H9 (cell line): ENCODE measurements around the gene FAAH. TPM values are rescaled to one million over a fixed set of nuclear protein-coding genes. Genes with fewer than 3 reads are reported as not detected.

Source experiments
- DNase-seq: peaks from one replicate; pipeline ENCODE4 v3.0.0-alpha.2; 2017
- H2AFZ ChIP-seq: one replicate; pipeline ENCODE4 v1.6.1; 2013; ENCODE audit warnings: mild to moderate bottlenecking, low read length, control low read depth, moderate library complexity
- H2AK5ac ChIP-seq: 2 replicates; pipeline ENCODE4 v1.6.1; 2013; ENCODE audit warnings: low read length, control low read depth, mixed read lengths; ENCODE audit not compliant: insufficient read length
- H2BK120ac ChIP-seq: one replicate; pipeline ENCODE4 v1.6.1; 2013; ENCODE audit warnings: low read depth, mild to moderate bottlenecking, low read length, control low read depth, inconsistent platforms; ENCODE audit not compliant: poor library complexity, severe bottlenecking
- H2BK12ac ChIP-seq: 2 replicates; pipeline ENCODE4 v1.6.1; 2013; ENCODE audit warnings: low read length, control low read depth, mixed read lengths, low read depth; ENCODE audit not compliant: insufficient read length
- H2BK15ac ChIP-seq: 2 replicates; pipeline ENCODE4 v1.6.1; 2013; ENCODE audit warnings: low read depth, low read length, control low read depth
- H2BK20ac ChIP-seq: one replicate; pipeline ENCODE4 v1.6.1; 2013; ENCODE audit warnings: low read depth, mild to moderate bottlenecking, low read length, control low read depth, inconsistent platforms; ENCODE audit not compliant: poor library complexity, severe bottlenecking
- H2BK5ac ChIP-seq: 2 replicates; pipeline ENCODE4 v1.6.1; 2013; ENCODE audit warnings: low read length, control low read depth, mixed read lengths; ENCODE audit not compliant: insufficient read length
- H3K14ac ChIP-seq: 2 replicates; pipeline ENCODE4 v1.6.1; 2013; ENCODE audit warnings: low read length, control low read depth; ENCODE audit not compliant: insufficient read depth
- H3K18ac ChIP-seq: 2 replicates; pipeline ENCODE4 v1.6.1; 2013; ENCODE audit warnings: low read depth, mild to moderate bottlenecking, mixed read lengths, low read length, control low read depth; ENCODE audit not compliant: insufficient read length
- H3K23ac ChIP-seq: 2 replicates; pipeline ENCODE4 v1.6.1; 2013; ENCODE audit warnings: low read length, control low read depth, mixed read lengths, low read depth; ENCODE audit not compliant: insufficient read length
- H3K23me2 ChIP-seq: 2 replicates; pipeline ENCODE4 v1.6.1; 2013; ENCODE audit warnings: low read depth, mild to moderate bottlenecking, mixed read lengths, low read length, control low read depth; ENCODE audit not compliant: insufficient read length, poor library complexity, severe bottlenecking
- H3K27ac ChIP-seq: 2 replicates; pipeline ENCODE4 v1.5.1; 2013; ENCODE audit warnings: low read length, control low read depth, mixed read lengths, low read depth; ENCODE audit not compliant: insufficient read length
- H3K27me3 ChIP-seq: 2 replicates; pipeline ENCODE4 v1.6.1; 2013; ENCODE audit warnings: low read length, control low read depth, inconsistent platforms; ENCODE audit not compliant: insufficient read depth
- H3K4ac ChIP-seq: 2 replicates; pipeline ENCODE4 v1.6.1; 2013; ENCODE audit warnings: low read depth, mild to moderate bottlenecking, control low read depth, inconsistent platforms, low read length, moderate library complexity
- H3K4me1 ChIP-seq: 2 replicates; pipeline ENCODE4 v1.6.1; 2013; ENCODE audit warnings: low read length, control low read depth, inconsistent platforms; ENCODE audit not compliant: insufficient read depth
- H3K4me2 ChIP-seq: 2 replicates; pipeline ENCODE4 v1.6.1; 2013; ENCODE audit warnings: low read length, control low read depth, mixed read lengths; ENCODE audit not compliant: insufficient read length, insufficient read depth
- H3K56ac ChIP-seq: 2 replicates; pipeline ENCODE4 v1.6.1; 2013; ENCODE audit warnings: low read depth, mild to moderate bottlenecking, mixed read lengths, low read length, control low read depth; ENCODE audit not compliant: insufficient read length
- H3K79me1 ChIP-seq: 2 replicates; pipeline ENCODE4 v1.6.1; 2013; ENCODE audit warnings: low read depth, mild to moderate bottlenecking, moderate library complexity, low read length, control low read depth, inconsistent platforms; ENCODE audit not compliant: insufficient read depth, poor library complexity, severe bottlenecking
- H3K79me2 ChIP-seq: 2 replicates; pipeline ENCODE4 v1.6.1; 2013; ENCODE audit warnings: low read length, control low read depth, inconsistent platforms; ENCODE audit not compliant: insufficient read depth
- H3K9ac ChIP-seq: 2 replicates; pipeline ENCODE4 v1.6.1; 2013; ENCODE audit warnings: low read length, control low read depth, mixed read lengths; ENCODE audit not compliant: insufficient read length; ENCODE audit errors: extremely low read depth
- H3K9me3 ChIP-seq: one replicate; pipeline ENCODE4 v1.6.1; 2013; ENCODE audit warnings: low read depth, low read length, inconsistent platforms; ENCODE audit not compliant: control insufficient read depth
- H3T11ph ChIP-seq: one replicate; pipeline ENCODE4 v1.6.1; 2013; ENCODE audit warnings: mild to moderate bottlenecking, low read length, control low read depth, inconsistent platforms
- H4K20me1 ChIP-seq: one replicate; pipeline ENCODE4 v1.6.1; 2013; ENCODE audit not compliant: control insufficient read depth, insufficient read length, insufficient read depth
- H4K5ac ChIP-seq: 2 replicates; pipeline ENCODE4 v1.6.1; 2013; ENCODE audit warnings: low read depth, mild to moderate bottlenecking, mixed read lengths, low read length, control low read depth; ENCODE audit not compliant: insufficient read length
- H4K8ac ChIP-seq: replicated peaks from 2 replicates; pipeline ENCODE4 v1.6.1; 2013; ENCODE audit warnings: low read length, control low read depth, mixed read lengths, low read depth; ENCODE audit not compliant: insufficient read length
- H4K91ac ChIP-seq: 2 replicates; pipeline ENCODE4 v1.6.1; 2013; ENCODE audit warnings: low read depth, mild to moderate bottlenecking, moderate library complexity, mixed read lengths, low read length, control low read depth; ENCODE audit not compliant: insufficient read length
- H3K27ac Mint-ChIP-seq, 3 experiments: 2 replicates in 2 of 3; 3 replicates in 1 of 3; pipeline ENCODE4 v1.8.0; 2020 to 2021; ENCODE audit warnings: mixed read lengths in 3 of 3, mild to moderate bottlenecking in 1 of 3, moderate library complexity in 1 of 3
- H3K27me3 Mint-ChIP-seq: 2 replicates; pipeline ENCODE4 v1.8.0; 2021; ENCODE audit warnings: low read depth, mild to moderate bottlenecking, moderate library complexity, mixed read lengths
- H3K36me3 Mint-ChIP-seq, 3 experiments: 2 replicates in 2 of 3; 3 replicates in 1 of 3; pipeline ENCODE4 v1.8.0; 2020 to 2021; ENCODE audit warnings: low read depth in 3 of 3, mixed read lengths in 3 of 3; ENCODE audit not compliant: insufficient read depth in 1 of 3
- H3K4me1 Mint-ChIP-seq, 2 experiments: 2 replicates each; pipeline ENCODE4 v1.8.0; 2020; ENCODE audit warnings: mixed read lengths in 2 of 2
- H3K4me3 Mint-ChIP-seq, 2 experiments: 2 replicates in 1 of 2; 3 replicates in 1 of 2; pipeline ENCODE4 v1.8.0; 2020 to 2021; ENCODE audit warnings: mild to moderate bottlenecking in 2 of 2, mixed read lengths in 2 of 2, moderate library complexity in 1 of 2
- H3K9me3 Mint-ChIP-seq, 2 experiments: 2 replicates in 1 of 2; 3 replicates in 1 of 2; pipeline ENCODE4 v1.8.0; 2020; ENCODE audit warnings: mild to moderate bottlenecking in 2 of 2, mixed read lengths in 2 of 2, moderate library complexity in 1 of 2
- WGBS: extraction: QIAGEN DNeasy Blood & Tissue Kit; methylation state at CpG from one replicate; pipeline ENCODE4 v1.1.7; 2013; ENCODE audit warnings: missing lambda C conversion rate, low lambda C conversion rate, mixed read lengths; ENCODE audit not compliant: insufficient read length; ENCODE audit errors: extremely low coverage; 5-methylcytosine and 5-hydroxymethylcytosine counted together
- total RNA-seq: library from RNA; stranded (reverse); gene quantifications from 2 replicates; pipeline ENCODE4 v1.2.1, GENCODE V29; 2021
- TF ChIP-seq, protein P1 (sequence below): fragments of 200-600 bp; sonication (generic); conservative IDR thresholded peaks from 3 replicates; pipeline ENCODE4 v1.8.0; 2021; ENCODE audit warnings: antibody characterized with exemption, mild to moderate bottlenecking

Gene FAAH
- total RNA-seq, 1 experiment from 2014 or later, result 18.9 TPM

DNA sequence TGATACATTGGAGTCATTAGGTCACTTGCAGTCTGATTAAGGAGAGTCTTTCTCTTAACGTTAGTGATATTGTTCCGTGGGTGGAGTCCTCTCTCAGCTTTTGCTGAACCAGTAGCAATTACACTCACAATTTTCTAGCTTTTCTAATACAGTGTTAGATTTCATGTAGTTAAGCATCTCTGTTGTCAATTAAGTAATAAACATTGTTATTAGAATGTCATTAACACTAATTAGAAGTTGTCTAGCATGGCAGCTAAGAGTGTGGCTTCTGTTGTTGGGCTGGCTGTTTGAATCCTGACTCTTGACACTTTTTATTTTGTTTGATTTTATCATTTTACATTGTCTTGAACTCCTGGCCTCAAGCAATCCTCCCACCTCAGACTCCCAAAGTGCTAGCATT, 33.4 kb downstream of the FAAH start:
- no peaks in the 10 kb centered on the region for H3K23me2 ChIP-seq
- H3K36me3 Mint-ChIP-seq, result no peaks in the 10 kb centered on the region
- no peaks in the 10 kb centered on the region for H3K4me1 ChIP-seq
- H2BK12ac ChIP-seq, result no peak overlapping the region
- no peak overlapping the region for H3T11ph ChIP-seq
- H2BK5ac ChIP-seq, result no peak overlapping the region
- H2BK20ac ChIP-seq, result no peak overlapping the region
- peaks cover 29% of the 10 kb centered on the region for H3K27me3 Mint-ChIP-seq
- no peak overlapping the region for H3K4me2 ChIP-seq
- no peaks in the 10 kb centered on the region for H3K27me3 ChIP-seq
- H3K4me3 Mint-ChIP-seq, result no peak overlapping the region
- no peak overlapping the region for H4K5ac ChIP-seq
- H3K9me3 ChIP-seq, result no peaks in the 10 kb centered on the region
- no peak overlapping the region for H4K91ac ChIP-seq
- H3K79me2 ChIP-seq, result no peaks in the 10 kb centered on the region
- H3K56ac ChIP-seq, result no peak overlapping the region
- no peak overlapping the region for H2AFZ ChIP-seq
- H3K79me1 ChIP-seq, result no peaks in the 10 kb centered on the region
- no peak overlapping the region for H2BK15ac ChIP-seq
- no peak overlapping the region for H4K8ac ChIP-seq
- H3K27ac Mint-ChIP-seq, result no peak overlapping the region
- H3K27ac ChIP-seq, result no peak overlapping the region
- DNase-seq, result no peak
- no CpG with 5 or more reads among the region's 2 CpGs for WGBS
- H3K4ac ChIP-seq, result no peak overlapping the region
- no peak overlapping the region for H2BK120ac ChIP-seq
- H3K18ac ChIP-seq, result no peak overlapping the region
- H4K20me1 ChIP-seq, result no peaks in the 10 kb centered on the region
- no peak overlapping the region for H3K14ac ChIP-seq
- no peak overlapping the region for H3K9ac ChIP-seq
- no peak overlapping the region for H2AK5ac ChIP-seq
- no peak overlapping the region for H3K23ac ChIP-seq
- TF ChIP-seq, protein P1, sequence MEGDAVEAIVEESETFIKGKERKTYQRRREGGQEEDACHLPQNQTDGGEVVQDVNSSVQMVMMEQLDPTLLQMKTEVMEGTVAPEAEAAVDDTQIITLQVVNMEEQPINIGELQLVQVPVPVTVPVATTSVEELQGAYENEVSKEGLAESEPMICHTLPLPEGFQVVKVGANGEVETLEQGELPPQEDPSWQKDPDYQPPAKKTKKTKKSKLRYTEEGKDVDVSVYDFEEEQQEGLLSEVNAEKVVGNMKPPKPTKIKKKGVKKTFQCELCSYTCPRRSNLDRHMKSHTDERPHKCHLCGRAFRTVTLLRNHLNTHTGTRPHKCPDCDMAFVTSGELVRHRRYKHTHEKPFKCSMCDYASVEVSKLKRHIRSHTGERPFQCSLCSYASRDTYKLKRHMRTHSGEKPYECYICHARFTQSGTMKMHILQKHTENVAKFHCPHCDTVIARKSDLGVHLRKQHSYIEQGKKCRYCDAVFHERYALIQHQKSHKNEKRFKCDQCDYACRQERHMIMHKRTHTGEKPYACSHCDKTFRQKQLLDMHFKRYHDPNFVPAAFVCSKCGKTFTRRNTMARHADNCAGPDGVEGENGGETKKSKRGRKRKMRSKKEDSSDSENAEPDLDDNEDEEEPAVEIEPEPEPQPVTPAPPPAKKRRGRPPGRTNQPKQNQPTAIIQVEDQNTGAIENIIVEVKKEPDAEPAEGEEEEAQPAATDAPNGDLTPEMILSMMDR, result no peak
- H3K4me1 Mint-ChIP-seq, result peaks cover 0 to 2% of the 10 kb centered on the region in 2 experiments; a peak in 2 of 4 replicates
- no peaks in the 10 kb centered on the region; a peak in 1 of 5 replicates for H3K9me3 Mint-ChIP-seq
